K562 (cell line): ENCODE results near the gene SLMAP.

Experiments used
- CEBPB ChIP-seq: fragments of 450-650 bp; IDR thresholded peaks from 2 replicates; pipeline ENCODE4 v1.6.1; 2016; ENCODE audit warnings: missing genetic modification characterization, missing compliant biosample characterization
- GTF2F1 ChIP-seq: IDR thresholded peaks from 2 replicates; pipeline ENCODE4 v1.6.1; 2011; ENCODE audit warnings: low read depth, low read length, improper control_type of control experiment
- SP2 ChIP-seq: IDR thresholded peaks from 2 replicates; pipeline ENCODE4 v1.6.1; 2011; ENCODE audit warnings: mild to moderate bottlenecking, low read depth, low read length, moderate library complexity; ENCODE audit not compliant: poor library complexity, severe bottlenecking; ENCODE audit errors: extremely low read depth
- SREBF2 ChIP-seq: sonication (generic); formaldehyde crosslinking; IDR thresholded peaks from 2 replicates; pipeline ENCODE4 v1.4.0; 2020; ENCODE audit warnings: mild to moderate bottlenecking, missing genetic modification reagents
- TAF1 ChIP-seq: IDR thresholded peaks from 2 replicates; pipeline ENCODE4 v1.6.1; 2011; ENCODE audit warnings: mild to moderate bottlenecking, low read length, moderate library complexity; ENCODE audit not compliant: insufficient read depth, control insufficient read depth, severe bottlenecking; ENCODE audit errors: extremely low read depth
- ZNF699 ChIP-seq: fragments of 250-450 bp; sonication (Bioruptor Pico); IDR thresholded peaks from 2 replicates; pipeline ENCODE4 v1.8.0; 2021; ENCODE audit warnings: mild to moderate bottlenecking, moderate library complexity; ENCODE audit not compliant: insufficient replicate concordance
- TF ChIP-seq, protein P1 (sequence below), 3 experiments: IDR thresholded peaks in 2 of 3; conservative IDR thresholded peaks in 1 of 3; 2 replicates each; pipeline ENCODE4 v1.5.1; 2011 to 2012; ENCODE audit warnings: low read length in 3 of 3, mild to moderate bottlenecking in 3 of 3, control low read depth in 2 of 3, improper control_type of control experiment in 1 of 3, inconsistent platforms in 1 of 3, low read depth in 1 of 3, mixed read lengths in 1 of 3, moderate library complexity in 1 of 3; ENCODE audit not compliant: insufficient read depth in 2 of 3

DNA sequence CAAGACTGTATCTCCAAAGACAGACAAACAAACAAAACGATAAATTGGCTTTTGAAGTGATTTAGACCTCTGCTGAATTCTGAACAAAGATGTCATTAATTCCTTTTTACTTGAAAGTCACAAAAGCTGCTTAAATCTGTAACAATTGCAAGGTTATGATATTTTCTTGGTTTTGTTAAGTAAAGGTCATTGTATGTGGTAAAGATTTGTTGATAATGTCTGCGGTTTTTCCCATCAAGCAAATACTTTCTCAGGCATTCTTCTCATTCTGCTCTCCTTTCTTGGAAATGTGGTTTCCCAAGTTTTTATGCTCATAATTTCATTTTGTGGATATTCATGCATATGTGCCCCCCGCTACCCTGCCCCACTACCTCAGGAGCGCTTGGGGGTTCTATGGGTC lies 116.5 kb downstream of the SLMAP start:
- TF ChIP-seq SP2 (no peak), SREBF2 (CRISPR knock-in tag) (no peak), GTF2F1 (no peak), ZNF699 (CRISPR knock-in tag) (no peak), TAF1 (no peak), CEBPB (no peak)
- TF ChIP-seq, protein P1, sequence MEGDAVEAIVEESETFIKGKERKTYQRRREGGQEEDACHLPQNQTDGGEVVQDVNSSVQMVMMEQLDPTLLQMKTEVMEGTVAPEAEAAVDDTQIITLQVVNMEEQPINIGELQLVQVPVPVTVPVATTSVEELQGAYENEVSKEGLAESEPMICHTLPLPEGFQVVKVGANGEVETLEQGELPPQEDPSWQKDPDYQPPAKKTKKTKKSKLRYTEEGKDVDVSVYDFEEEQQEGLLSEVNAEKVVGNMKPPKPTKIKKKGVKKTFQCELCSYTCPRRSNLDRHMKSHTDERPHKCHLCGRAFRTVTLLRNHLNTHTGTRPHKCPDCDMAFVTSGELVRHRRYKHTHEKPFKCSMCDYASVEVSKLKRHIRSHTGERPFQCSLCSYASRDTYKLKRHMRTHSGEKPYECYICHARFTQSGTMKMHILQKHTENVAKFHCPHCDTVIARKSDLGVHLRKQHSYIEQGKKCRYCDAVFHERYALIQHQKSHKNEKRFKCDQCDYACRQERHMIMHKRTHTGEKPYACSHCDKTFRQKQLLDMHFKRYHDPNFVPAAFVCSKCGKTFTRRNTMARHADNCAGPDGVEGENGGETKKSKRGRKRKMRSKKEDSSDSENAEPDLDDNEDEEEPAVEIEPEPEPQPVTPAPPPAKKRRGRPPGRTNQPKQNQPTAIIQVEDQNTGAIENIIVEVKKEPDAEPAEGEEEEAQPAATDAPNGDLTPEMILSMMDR (IDR thresholded peaks at IDR 0.05 in 2 of 3, conservative IDR thresholded peaks at IDR 0.05 in 1 of 3; ENCODE audit: insufficient read depth in 2 of 3, low read depth in 1 of 3, low read length in 3 of 3): no peak
